ENCODE data around the gene NACC2. TPM values are rescaled to one million over a fixed set of nuclear protein-coding genes. Genes with fewer than 3 reads are reported as not detected.

The NACC2 gene
- total and polyA plus RNA-seq, 10 donors, result 2.1 to 34.9 (median 23.7) TPM

- TF ChIP-seq POLR2AphosphoS5 (IDR thresholded peaks at IDR 0.05) (no peak), POLR2A (IDR thresholded peaks at IDR 0.05) (no peak), CTCF (IDR thresholded peaks at IDR 0.05 in 8 of 11, conservative IDR thresholded peaks at IDR 0.05 in 3 of 11) (no peak)
- WGBS, 5 donors, result 84 to 96% (median 94%) methylated on average over 5 of the region's 5 CpGs
- no peaks in the 10 kb centered on the region for H3K36me3 ChIP-seq
- peaks cover 0 to 79% (median 40%) of the 10 kb centered on the region in 7 donors for H3K27me3 ChIP-seq (replicated peaks in 1 of 7)
- H3K9me3 ChIP-seq, result no peaks in the 10 kb centered on the region
- no peak for DNase-seq
- H3K4me3 ChIP-seq, result no peak overlapping the region
- no peak overlapping the region for H3K27ac ChIP-seq
- intact Hi-C loops (cut with DNase I; ENCODE audit: low total_unique reads), result no loop called here
- H3K4me1 ChIP-seq, result peaks cover 0 to 20% (median 7%) of the 10 kb centered on the region in 6 donors
Observed at GRCh38 chr9:136140046-136140445, 45.0 kb upstream of the NACC2 start.

- TF ChIP-seq POLR2A (IDR thresholded peaks at IDR 0.05) (no peak), CTCF (IDR thresholded peaks at IDR 0.05 in 8 of 11, conservative IDR thresholded peaks at IDR 0.05 in 3 of 11) (peak in 2 of 11 experiments; percentile 16 to 22), POLR2AphosphoS5 (IDR thresholded peaks at IDR 0.05) (no peak)
- peaks cover 0 to 79% (median 40%) of the 10 kb centered on the region in 7 donors for H3K27me3 ChIP-seq (replicated peaks in 1 of 7)
- 19 to 25% (median 23%) methylated on average over 9 of the region's 9 CpGs for WGBS, 5 donors
- H3K27ac ChIP-seq, result no peak overlapping the region
- intact Hi-C loops (cut with DNase I; ENCODE audit: low total_unique reads), result no loop called here
- no peaks in the 10 kb centered on the region for H3K36me3 ChIP-seq
- no peak overlapping the region for H3K4me3 ChIP-seq
- DNase-seq, result no peak
- peaks cover 0 to 27% (median 13%) of the 10 kb centered on the region in 6 donors for H3K4me1 ChIP-seq
- no peaks in the 10 kb centered on the region for H3K9me3 ChIP-seq
Observed at GRCh38 chr9:136138566-136138965, 43.5 kb upstream of the NACC2 start.

- H3K36me3 ChIP-seq, result no peaks in the 10 kb centered on the region
- peaks cover 0 to 36% (median 21%) of the 10 kb centered on the region in 6 donors for H3K4me1 ChIP-seq
- TF ChIP-seq CTCF (IDR thresholded peaks at IDR 0.05 in 8 of 11, conservative IDR thresholded peaks at IDR 0.05 in 3 of 11), result no peak
- TF ChIP-seq POLR2AphosphoS5 (IDR thresholded peaks at IDR 0.05), result peak in 2 of 3 donors; percentile 19 to 55
- WGBS, 5 donors, result 70 to 84% (median 75%) methylated on average over 23 to 27 of the region's 27 CpGs
- intact Hi-C loops (cut with DNase I; ENCODE audit: low total_unique reads), result no loop called here
- H3K27ac ChIP-seq, result no peak overlapping the region
- no peak for DNase-seq
- no peaks in the 10 kb centered on the region for H3K9me3 ChIP-seq
- H3K27me3 ChIP-seq (replicated peaks in 1 of 7), result peaks cover 0 to 79% (median 38%) of the 10 kb centered on the region in 7 donors
- no peak overlapping the region for H3K4me3 ChIP-seq
Observed at GRCh38 chr9:136137321-136138265, 42.5 kb upstream of the NACC2 start.
